ENCODE data around the gene ITGB3.

The ITGB3 gene

GRCh38 chr17:47275245-47275984, 21.8 kb downstream of the ITGB3 start:
- no peak for DNase-seq (ENCODE audit: low read depth in 2 of 2)

- no peak for DNase-seq (ENCODE audit: low read depth in 2 of 2)
These were observed 22.8 kb downstream of the ITGB3 start for GRCh38 chr17:47276444-47276843.

- no peak for DNase-seq (ENCODE audit: low read depth in 2 of 2)
These were observed 23.2 kb downstream of the ITGB3 start for GRCh38 chr17:47276868-47277267.

- no peak for DNase-seq (ENCODE audit: low read depth in 2 of 2)
These were observed 24.3 kb downstream of the ITGB3 start for GRCh38 chr17:47277921-47278320.

GRCh38 chr17:47278561-47278960, 24.9 kb downstream of the ITGB3 start:
- no peak for DNase-seq (ENCODE audit: low read depth in 2 of 2)

- no peak for DNase-seq (ENCODE audit: low read depth in 2 of 2)
These were observed 25.6 kb downstream of the ITGB3 start for GRCh38 chr17:47279062-47279801.

GRCh38 chr17:47280072-47280811, 26.6 kb downstream of the ITGB3 start:
- no peak for DNase-seq (ENCODE audit: low read depth in 2 of 2)

- DNase-seq (ENCODE audit: low read depth in 2 of 2): no peak
These were observed 27.6 kb downstream of the ITGB3 start for GRCh38 chr17:47281216-47281615.

- DNase-seq (ENCODE audit: low read depth in 2 of 2): no peak
These were observed 31.4 kb downstream of the ITGB3 start for GRCh38 chr17:47285003-47285402.

- DNase-seq (ENCODE audit: low read depth in 2 of 2): no peak
These were observed 32.7 kb downstream of the ITGB3 start for GRCh38 chr17:47286198-47286914.

GRCh38 chr17:47287068-47287467, 33.4 kb downstream of the ITGB3 start:
- DNase-seq (ENCODE audit: low read depth in 2 of 2): no peak

GRCh38 chr17:47287639-47288038, 34.0 kb downstream of the ITGB3 start:
- DNase-seq (ENCODE audit: low read depth in 2 of 2): no peak

GRCh38 chr17:47288531-47289116, 35.0 kb downstream of the ITGB3 start:
- no peak for DNase-seq (ENCODE audit: low read depth in 2 of 2)

- no peak for DNase-seq (ENCODE audit: low read depth in 2 of 2)
These were observed 35.7 kb downstream of the ITGB3 start for GRCh38 chr17:47289302-47289701.

GRCh38 chr17:47290870-47291241, 37.2 kb downstream of the ITGB3 start:
- no peak for DNase-seq (ENCODE audit: low read depth in 2 of 2)

GRCh38 chr17:47291242-47291873, 37.7 kb downstream of the ITGB3 start:
- DNase-seq (ENCODE audit: low read depth in 2 of 2): no peak

GRCh38 chr17:47292206-47292605, 38.6 kb downstream of the ITGB3 start:
- no peak for DNase-seq (ENCODE audit: low read depth in 2 of 2)

- no peak for DNase-seq (ENCODE audit: low read depth in 2 of 2)
These were observed 41.6 kb downstream of the ITGB3 start for GRCh38 chr17:47295037-47295873.

- DNase-seq (ENCODE audit: low read depth in 2 of 2): no peak
These were observed 42.2 kb downstream of the ITGB3 start for GRCh38 chr17:47295874-47296255.

GRCh38 chr17:47297661-47298400, 44.2 kb downstream of the ITGB3 start:
- DNase-seq (ENCODE audit: low read depth in 2 of 2): no peak
